GM19023 (cell line): ENCODE measurements around the gene GOT2.
A peak's percentile ranks its signal among the peaks of the same experiment; 100 is the strongest.
"Not testable (repeated sequence)": the region's sequence is repeated elsewhere in the genome, so short reads cannot be mapped to it uniquely, and the experiment has no call there.

Source experiments
- ATAC-seq: cut with Tn5 transposase; IDR thresholded peaks from one replicate; pipeline ENCODE4 v1.9.1; 2021; ENCODE audit warnings: mild to moderate bottlenecking, moderate library complexity; ENCODE audit not compliant: unreplicated experiment

Gene GOT2

DNA sequence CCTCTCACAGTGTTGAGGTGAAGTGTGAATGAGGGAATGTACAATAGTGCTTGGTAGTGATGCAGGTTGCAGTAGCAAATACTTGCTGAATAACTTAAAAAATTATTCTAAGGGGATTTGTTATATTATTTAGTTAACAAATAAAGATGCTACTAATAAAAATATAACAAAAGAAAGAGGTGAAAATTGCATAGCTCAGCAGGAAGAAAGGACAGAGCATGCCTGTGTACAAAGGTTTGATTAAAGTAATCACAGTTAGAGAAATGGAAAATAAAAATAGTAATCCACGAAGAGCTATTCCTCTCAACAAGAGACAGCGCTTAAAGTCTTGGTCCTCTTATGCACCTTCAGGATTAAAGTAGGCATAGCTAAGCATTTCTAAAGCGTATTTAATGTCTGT, 11.0 kb downstream of the GOT2 start:
- no peak for ATAC-seq

DNA sequence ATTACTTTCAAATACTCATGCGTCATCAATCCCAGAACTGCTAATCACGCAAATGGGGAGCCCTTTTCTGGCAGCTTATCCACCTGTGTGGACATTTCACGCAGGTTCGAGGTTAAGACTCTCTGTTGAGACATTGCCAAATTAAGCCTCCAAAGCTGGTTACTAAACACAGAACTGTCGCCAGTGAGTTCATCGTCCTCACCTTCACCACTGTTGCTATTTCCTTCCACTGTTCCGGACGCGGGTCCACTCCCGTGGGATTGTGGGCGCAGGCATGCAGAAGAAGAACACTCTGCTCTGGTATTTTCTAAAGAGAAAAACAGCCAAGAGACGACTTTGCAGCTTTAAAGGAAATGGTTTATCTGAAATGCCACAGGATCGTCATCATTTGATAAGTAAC, 16.1 kb downstream of the GOT2 start:
- ATAC-seq = no peak

DNA sequence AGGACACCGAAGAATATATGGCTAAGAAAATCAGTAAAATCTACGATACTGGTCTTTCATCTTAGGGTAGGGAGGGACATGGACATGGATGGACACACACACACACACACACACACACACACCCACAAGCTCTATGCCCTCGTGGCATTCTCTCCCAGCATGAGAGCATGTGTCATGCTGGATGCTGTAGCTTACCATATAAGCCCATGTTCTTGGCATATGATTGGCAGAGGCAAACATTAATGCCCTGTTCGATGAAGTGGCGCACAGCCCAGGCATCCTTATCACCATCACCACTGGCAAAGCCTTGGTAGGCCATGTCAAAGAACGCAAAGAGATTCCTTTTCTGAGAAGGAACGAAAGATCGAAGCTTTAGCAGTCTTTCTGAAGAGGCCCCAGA, 17.6 kb downstream of the GOT2 start:
- no peak for ATAC-seq

GRCh38 chr16:58713742-58714141, 20.4 kb downstream of the GOT2 start:
- no peak for ATAC-seq

- no peak for ATAC-seq
These were observed 24.8 kb downstream of the GOT2 start for GRCh38 chr16:58709333-58709732.

GRCh38 chr16:58699151-58699550, 35.0 kb downstream of the GOT2 start:
- no peak for ATAC-seq

DNA sequence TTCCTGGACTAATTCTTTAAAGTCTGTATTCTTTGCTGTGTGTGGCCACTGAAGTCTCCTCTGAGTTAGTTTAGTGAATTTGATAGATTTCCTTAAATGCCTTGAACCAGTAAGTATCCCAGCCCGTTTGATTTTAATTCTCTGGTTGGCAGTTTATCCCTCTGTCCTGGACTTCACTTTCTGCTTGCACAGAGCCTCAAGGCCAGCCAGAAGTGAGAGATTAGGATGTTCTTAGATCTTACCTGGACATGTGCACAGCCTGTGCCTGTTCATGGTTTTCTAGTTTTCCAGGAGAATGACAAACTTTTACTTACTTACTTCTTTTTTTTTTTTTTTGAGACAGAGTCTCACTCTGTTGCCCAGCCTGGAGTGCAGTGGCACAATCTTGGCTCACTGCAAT, 38.7 kb downstream of the GOT2 start:
- no peak for ATAC-seq

GRCh38 chr16:58692450-58692849, 41.7 kb downstream of the GOT2 start:
- ATAC-seq = no peak

DNA sequence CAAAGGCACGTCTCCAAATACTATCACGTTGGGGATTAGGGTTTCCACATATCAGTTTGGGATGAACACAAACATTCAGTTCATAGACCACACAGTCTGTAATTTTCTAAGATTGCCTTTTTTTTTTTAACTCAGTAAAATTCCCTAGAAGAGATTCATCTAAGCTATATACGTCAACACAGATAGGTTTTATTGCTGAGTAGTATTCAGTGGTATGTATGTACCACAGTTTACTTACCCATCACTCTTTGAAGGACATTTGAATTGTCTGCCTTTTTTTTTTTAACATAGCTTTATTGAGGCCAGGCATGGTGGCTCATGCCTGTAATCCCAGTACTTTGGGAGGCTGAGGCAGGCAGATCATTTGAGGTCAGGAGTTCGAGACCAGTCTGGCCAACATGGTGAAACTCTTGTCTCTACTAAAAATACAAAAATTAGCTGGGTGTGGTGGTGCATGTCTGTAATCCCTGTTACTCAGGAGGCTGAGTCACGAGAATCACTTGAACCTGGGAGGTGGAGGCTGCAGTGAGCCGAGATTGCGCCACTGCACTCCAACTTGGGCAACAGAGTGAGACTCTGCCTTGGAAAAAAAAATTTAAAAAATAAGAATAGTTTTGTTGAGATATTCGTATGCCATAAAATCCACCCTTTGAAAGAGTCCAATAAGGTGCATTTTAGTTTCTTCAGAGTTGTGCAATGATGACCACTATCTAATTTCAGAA, 47.0 kb downstream of the GOT2 start:
- not testable (repeated sequence) for ATAC-seq

GRCh38 chr16:58685084-58685449, 49.0 kb downstream of the GOT2 start:
- ATAC-seq = no peak

DNA sequence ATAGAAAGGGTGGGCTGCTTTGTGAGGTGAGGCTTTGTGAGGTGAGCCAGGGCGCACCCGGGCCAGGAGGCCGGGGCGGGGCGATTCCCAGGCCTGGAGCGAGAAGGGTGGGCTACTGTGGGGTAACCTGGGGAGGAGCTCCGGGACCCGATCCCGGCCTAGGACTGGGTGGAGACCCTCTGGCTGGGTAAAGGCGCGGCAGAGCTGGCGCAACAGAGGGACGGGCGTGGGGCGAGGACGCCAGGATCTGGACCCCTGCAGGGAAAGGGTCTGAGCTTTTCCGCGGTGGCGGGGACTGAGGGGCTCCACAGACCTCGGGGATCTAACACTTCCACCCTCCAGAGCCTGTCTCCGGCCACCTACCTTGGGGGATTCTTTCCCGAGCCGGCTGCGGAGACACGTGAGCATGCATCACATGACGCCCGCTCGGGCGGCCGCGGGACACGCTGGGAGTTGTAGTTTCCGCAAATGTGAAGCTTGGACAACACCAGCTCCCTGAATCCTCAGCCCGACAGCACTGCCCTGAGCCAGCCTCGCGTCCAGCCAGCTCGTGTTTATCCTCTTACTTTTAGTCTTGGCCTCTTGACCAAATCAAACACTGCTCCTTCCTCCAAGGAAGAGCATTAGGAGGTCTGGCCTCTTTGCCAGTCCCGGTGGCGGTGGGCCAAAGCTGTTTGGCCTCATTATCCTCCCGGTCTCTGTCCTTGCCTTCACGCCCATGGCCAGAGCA, 49.6 kb downstream of the GOT2 start, which contains the start of gene SLC38A7:
TSS of gene SLC38A7 (minus strand) at position 417 of the 730 bp plus-strand sequence. CDS start 4,644 bp downstream, outside the sequence.
- peak; percentile 98 for ATAC-seq

DNA sequence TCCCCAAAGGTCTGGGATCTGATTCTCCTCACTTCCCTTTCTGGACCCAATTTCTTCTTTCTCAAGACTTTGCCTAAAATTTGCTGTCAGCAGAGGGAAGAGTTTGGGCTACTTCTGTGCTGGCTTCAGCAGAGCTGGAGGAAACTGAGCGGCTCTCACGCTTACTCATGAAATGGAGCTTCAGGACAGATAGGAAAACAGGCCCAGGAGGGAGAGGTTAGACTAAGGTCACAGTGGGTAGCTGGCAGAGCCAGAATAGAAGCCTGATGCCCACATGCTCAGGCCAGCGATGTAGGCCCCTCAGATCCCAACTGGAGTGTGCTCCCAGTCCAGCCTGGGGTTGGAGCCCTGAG, 50.1 kb downstream of the GOT2 start:
- ATAC-seq = peak; percentile 9

DNA sequence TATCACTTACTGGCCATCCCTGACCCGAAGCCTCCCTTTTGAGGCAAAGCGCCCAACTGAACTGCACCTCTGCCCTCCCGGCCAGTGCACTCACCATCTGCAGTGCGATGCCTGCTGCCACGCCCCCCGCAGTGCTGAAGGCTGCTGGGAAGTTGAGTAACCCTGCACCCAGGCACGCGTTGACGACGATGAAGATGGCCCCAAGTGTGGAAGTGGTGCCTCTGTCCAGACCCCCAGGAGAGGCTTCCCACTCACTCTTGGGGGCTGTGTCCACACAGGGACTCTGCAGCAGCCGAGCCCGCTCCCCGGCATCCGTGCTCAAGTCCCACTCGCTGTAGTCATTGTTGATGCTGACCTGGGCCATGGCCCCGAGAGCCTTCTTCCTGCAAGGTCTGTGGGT, 54.4 kb downstream of the GOT2 start:
- no peak for ATAC-seq

DNA sequence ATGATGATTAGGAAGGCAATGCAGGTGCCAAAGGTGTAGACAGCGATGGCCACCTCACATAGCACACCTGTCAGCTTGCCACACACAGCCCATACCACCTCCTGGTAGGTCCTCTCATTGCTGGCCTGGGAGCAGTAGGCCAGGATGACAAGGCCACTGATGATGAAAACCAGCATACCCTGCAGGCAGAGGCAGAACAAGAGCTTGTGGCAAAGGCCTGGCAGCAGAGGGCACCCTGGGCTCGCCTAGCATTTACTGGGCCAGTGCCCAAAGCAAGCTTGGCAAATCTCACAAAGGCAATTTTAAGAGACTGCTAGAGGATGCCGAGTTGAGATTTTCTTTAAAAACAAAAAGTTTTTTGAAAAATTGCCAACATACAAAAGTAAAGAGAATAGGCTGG, 55.4 kb downstream of the GOT2 start:
- ATAC-seq = no peak

DNA sequence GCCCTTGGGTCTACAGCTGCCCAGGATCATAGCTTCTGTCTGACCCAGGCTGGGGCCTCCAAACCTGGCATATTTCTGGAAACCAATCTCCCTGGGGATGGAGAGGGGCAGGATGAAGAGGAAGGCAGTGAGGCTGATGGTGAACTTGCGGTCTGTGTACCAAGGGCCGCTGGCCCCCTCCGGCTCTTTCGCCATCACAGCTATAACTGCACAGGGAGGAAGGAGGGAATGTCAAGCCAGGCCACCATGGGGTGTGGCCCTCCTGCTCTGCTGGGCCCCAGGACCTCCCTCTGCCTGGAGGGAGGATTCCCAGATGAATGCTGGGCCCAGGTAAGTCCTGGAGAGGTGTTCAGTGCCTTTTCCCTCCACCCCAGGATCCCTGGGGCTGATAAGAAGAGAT, 55.8 kb downstream of the GOT2 start:
- ATAC-seq = no peak

DNA sequence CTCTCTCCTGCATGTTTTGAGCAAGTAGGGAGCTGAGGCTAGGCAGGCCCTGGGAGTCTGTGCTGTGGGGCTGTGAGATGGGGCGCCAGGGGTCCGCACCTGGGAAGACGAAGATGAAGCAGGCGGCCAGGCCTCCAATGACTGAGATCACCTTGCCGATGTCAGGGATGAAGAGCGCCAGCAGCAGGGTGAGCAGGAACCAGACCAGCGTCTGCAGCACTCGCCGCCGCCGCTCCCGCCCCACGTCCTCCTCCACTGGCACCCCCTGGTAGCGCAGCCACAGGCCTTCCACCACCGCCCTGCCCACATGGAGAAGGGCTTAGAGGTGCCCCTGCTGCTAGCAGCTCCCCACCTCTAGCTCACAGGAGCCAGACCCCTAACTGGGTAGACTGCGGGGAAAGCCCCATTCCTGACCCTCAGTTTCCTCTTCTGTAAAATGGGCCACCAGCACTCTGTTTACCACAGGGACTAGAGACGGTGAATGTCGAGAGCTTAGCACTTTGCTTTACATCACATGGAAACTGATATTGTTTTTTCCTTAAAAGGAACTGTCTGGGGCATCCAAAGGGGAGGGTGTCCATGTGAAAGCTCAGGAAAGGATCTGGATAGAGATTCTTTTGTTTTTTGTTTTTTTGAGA, 63.1 kb downstream of the GOT2 start:
- ATAC-seq = no peak

GRCh38 chr16:58670177-58670576, 63.9 kb downstream of the GOT2 start:
- ATAC-seq = no peak

DNA sequence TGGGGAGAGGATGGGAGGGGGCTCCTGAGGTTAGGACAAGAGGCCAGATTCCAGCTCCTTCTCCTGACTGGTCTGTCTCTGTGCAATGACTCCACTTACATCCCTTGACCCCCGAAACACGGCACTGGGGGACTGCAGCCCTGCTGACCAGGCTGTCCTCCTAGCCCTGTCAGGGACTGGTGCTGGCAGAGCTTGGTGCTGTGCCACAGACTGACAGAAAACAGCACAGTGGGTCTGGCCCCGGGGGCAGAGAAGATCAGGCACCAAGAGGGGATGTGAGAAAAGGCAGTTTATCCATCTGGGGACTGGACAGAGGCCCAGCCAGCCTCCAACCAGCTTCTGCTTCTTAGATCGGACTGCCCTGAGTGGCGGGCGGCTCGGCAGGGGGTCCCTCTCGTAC, 68.9 kb downstream of the GOT2 start:
- ATAC-seq = no peak

GRCh38 chr16:58661199-58661830, 72.8 kb downstream of the GOT2 start:
- ATAC-seq = peak; percentile 79

DNA sequence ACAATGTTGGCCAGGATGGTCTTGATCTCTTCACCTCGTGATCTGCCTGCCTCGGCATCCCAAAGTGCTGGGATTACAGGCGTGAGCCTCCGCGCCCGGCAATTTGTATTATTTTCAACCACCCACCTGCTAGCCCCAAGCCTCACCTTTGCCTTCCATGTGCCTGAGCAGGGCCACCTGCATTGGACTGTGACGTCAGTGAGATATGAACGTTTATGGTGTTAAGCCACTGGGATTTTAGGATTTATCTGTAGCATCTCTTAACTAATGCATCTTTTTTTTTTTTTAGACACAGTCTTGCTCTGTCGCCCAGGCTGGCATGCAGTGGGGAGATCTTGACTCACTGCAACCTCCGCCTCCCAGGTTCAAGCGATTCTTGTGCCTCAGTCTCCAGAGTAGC, 74.2 kb downstream of the GOT2 start:
- not testable (repeated sequence) for ATAC-seq

GRCh38 chr16:58658796-58659211, 75.3 kb downstream of the GOT2 start:
- no peak for ATAC-seq
